Liver (tissue), 9 donors: ENCODE data around the gene PPP2R2B. TPM values are rescaled to one million over a fixed set of nuclear protein-coding genes. Genes with fewer than 3 reads are reported as not detected.

Experiments used
- DNase-seq: peaks from one replicate; pipeline ENCODE4 v3.0.0-alpha.2; 2017; ENCODE audit warnings: low spot score
- H3K27ac ChIP-seq, 2 donors: one replicate each; pipeline ENCODE4 v1.7.0; 2013; ENCODE audit warnings: inconsistent platforms in 2 of 2, low read length in 2 of 2, control low read depth in 1 of 2, low read depth in 1 of 2, mild to moderate bottlenecking in 1 of 2
- H3K27me3 ChIP-seq, 4 donors: one replicate each; pipeline versions ENCODE4 v1.6.1 to v1.7.0; 2013; ENCODE audit warnings: low read length in 3 of 4, inconsistent platforms in 1 of 4, mild to moderate bottlenecking in 1 of 4, moderate library complexity in 1 of 4; ENCODE audit not compliant: control insufficient read depth in 4 of 4, insufficient read depth in 4 of 4
- H3K36me3 ChIP-seq, 4 donors: one replicate each; pipeline versions ENCODE4 v1.6.1 to v1.7.0; 2013; ENCODE audit warnings: low read length in 3 of 4, mild to moderate bottlenecking in 3 of 4, low read depth in 1 of 4, moderate library complexity in 1 of 4; ENCODE audit not compliant: control insufficient read depth in 4 of 4, insufficient read depth in 3 of 4
- H3K4me1 ChIP-seq, 4 donors: one replicate each; pipeline versions ENCODE4 v1.6.1 to v1.7.0; 2013; ENCODE audit warnings: low read length in 3 of 4, mild to moderate bottlenecking in 3 of 4, moderate library complexity in 1 of 4; ENCODE audit not compliant: control insufficient read depth in 4 of 4, insufficient read depth in 4 of 4
- H3K4me3 ChIP-seq, 3 donors: one replicate each; pipeline versions ENCODE4 v1.6.1 to v1.7.0; 2013; ENCODE audit warnings: low read length in 3 of 3, control low read depth in 1 of 3, low read depth in 1 of 3, mild to moderate bottlenecking in 1 of 3
- H3K9ac ChIP-seq, 2 donors: one replicate each; pipeline ENCODE4 v1.7.0; 2013; ENCODE audit warnings: low read length in 2 of 2, mild to moderate bottlenecking in 2 of 2, moderate library complexity in 2 of 2, control low read depth in 1 of 2, low read depth in 1 of 2
- H3K9me3 ChIP-seq, 4 donors: one replicate each; pipeline versions ENCODE4 v1.6.1 to v1.7.0; 2013; ENCODE audit warnings: low read length in 3 of 4; ENCODE audit not compliant: control insufficient read depth in 4 of 4
- EGR1 ChIP-seq, 2 donors: IDR thresholded peaks; 2 replicates each; pipeline ENCODE4 v1.6.1; 2016 to 2018; ENCODE audit warnings: antibody characterized with exemption in 2 of 2, low read depth in 2 of 2
- FOXA1 ChIP-seq: IDR thresholded peaks from 2 replicates; pipeline ENCODE4 v1.6.1; 2016; ENCODE audit warnings: antibody characterized with exemption
- FOXA2 ChIP-seq: IDR thresholded peaks from 2 replicates; pipeline ENCODE4 v1.6.1; 2016; ENCODE audit warnings: antibody characterized with exemption
- GABPA ChIP-seq, 2 donors: IDR thresholded peaks in 1 of 2; conservative IDR thresholded peaks in 1 of 2; 2 replicates each; pipeline ENCODE4 v1.6.1; 2016; ENCODE audit warnings: antibody characterized with exemption in 2 of 2, mild to moderate bottlenecking in 1 of 2, moderate library complexity in 1 of 2
- HNF4A ChIP-seq, 2 donors: conservative IDR thresholded peaks; 2 replicates each; pipeline ENCODE4 v1.6.1; 2016; ENCODE audit warnings: antibody characterized with exemption in 2 of 2, mild to moderate bottlenecking in 2 of 2
- HNF4G ChIP-seq: IDR thresholded peaks from 2 replicates; pipeline ENCODE4 v1.6.1; 2016; ENCODE audit warnings: antibody characterized with exemption
- JUND ChIP-seq, 2 donors: IDR thresholded peaks; 2 replicates each; pipeline ENCODE4 v1.6.1; 2016; ENCODE audit warnings: antibody characterized with exemption in 2 of 2
- NR2F2 ChIP-seq: IDR thresholded peaks from 2 replicates; pipeline ENCODE4 v1.6.1; 2016; ENCODE audit warnings: antibody characterized with exemption
- RAD21 ChIP-seq, 2 donors: IDR thresholded peaks; 2 replicates each; pipeline ENCODE4 v1.6.1; 2016; ENCODE audit warnings: antibody characterized with exemption in 2 of 2, mild to moderate bottlenecking in 2 of 2
- RXRA ChIP-seq, 2 donors: IDR thresholded peaks; 2 replicates each; pipeline ENCODE4 v1.6.1; 2017 to 2018; ENCODE audit warnings: antibody characterized with exemption in 2 of 2, mild to moderate bottlenecking in 1 of 2
- SP1 ChIP-seq: IDR thresholded peaks from 2 replicates; pipeline ENCODE4 v1.6.1; 2018; ENCODE audit warnings: antibody characterized with exemption, mild to moderate bottlenecking
- TAF1 ChIP-seq: conservative IDR thresholded peaks from 2 replicates; pipeline ENCODE4 v1.6.1; 2016; ENCODE audit warnings: antibody characterized with exemption, mild to moderate bottlenecking
- YY1 ChIP-seq: IDR thresholded peaks from 2 replicates; pipeline ENCODE4 v1.6.1; 2016; ENCODE audit warnings: antibody characterized with exemption, mild to moderate bottlenecking
- WGBS: extraction: QIAGEN DNeasy Blood & Tissue Kit; methylation state at CpG from one replicate; pipeline ENCODE4 v1.1.7; 2013; 5-methylcytosine and 5-hydroxymethylcytosine counted together
- polyA plus RNA-seq, 2 donors: library from polyadenylated mRNA; stranded (reverse) in 1 of 2; unstranded in 1 of 2; fragments of 200-250 nt in 1 of 2; fragments of >200 nt in 1 of 2; fragmentation: Nextera tagmentation in 1 of 2; extraction: Ambion mirVana in 1 of 2; gene quantifications; one replicate each; pipeline versions ENCODE4 v1.2.1 to v1.2.3, GENCODE V29; 2013 to 2015
- total RNA-seq, 2 donors: library from RNA; depleted of rRNA; stranded (reverse); fragments of >200 nt; gene quantifications; one replicate each; pipeline ENCODE4 v1.2.3, GENCODE V29; 2014
- TF ChIP-seq, protein P1 (sequence below): IDR thresholded peaks from 2 replicates; pipeline ENCODE4 v1.6.1; 2016; ENCODE audit warnings: antibody characterized with exemption
- TF ChIP-seq, protein P2 (sequence below): IDR thresholded peaks from 2 replicates; pipeline ENCODE4 v1.6.1; 2016; ENCODE audit warnings: antibody characterized with exemption, mild to moderate bottlenecking
- TF ChIP-seq, protein P3 (sequence below): IDR thresholded peaks from 2 replicates; pipeline ENCODE4 v1.6.1; 2016; ENCODE audit warnings: antibody characterized with exemption
- donor health status: healthy.
- donor health status: healthy.
- donor health status: healthy.
- donor health status: healthy.
- donor health status: healthy.

Gene PPP2R2B
- total and polyA plus RNA-seq, 4 donors, result 0.15 to 6.3 (median 0.40) TPM

DNA sequence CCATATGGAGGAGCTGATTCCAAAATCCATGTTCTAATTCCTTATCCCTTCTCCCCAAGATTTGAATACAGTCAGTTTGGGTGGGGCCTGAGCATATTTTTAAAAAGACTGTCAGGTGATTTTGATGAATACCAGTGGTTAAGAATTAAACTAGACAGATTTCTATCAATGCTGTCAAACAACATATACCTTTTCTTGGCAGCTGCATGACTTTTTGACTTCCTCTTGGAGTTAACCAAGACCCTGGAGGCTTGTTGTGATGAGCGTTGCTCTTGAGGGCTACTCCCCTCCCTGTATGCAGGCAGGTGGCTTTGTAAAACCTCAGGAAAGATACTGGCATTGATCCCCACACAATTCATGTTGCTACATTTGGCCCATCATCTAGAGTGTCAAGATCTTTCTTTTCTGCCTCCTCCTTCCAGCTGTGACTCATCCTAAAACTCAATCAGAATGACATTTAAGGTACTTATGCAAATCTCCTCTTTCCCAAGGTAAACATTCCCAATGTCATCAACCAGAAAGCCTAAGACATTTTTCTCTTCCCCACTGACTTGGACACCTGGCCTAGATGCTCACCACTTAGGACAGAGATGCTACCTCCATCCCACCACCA lies 61.7 kb downstream of the PPP2R2B start:
- no peak for TF ChIP-seq FOXA1
- no peak for TF ChIP-seq HNF4G
- no peak for TF ChIP-seq FOXA2
- TF ChIP-seq, protein P1, sequence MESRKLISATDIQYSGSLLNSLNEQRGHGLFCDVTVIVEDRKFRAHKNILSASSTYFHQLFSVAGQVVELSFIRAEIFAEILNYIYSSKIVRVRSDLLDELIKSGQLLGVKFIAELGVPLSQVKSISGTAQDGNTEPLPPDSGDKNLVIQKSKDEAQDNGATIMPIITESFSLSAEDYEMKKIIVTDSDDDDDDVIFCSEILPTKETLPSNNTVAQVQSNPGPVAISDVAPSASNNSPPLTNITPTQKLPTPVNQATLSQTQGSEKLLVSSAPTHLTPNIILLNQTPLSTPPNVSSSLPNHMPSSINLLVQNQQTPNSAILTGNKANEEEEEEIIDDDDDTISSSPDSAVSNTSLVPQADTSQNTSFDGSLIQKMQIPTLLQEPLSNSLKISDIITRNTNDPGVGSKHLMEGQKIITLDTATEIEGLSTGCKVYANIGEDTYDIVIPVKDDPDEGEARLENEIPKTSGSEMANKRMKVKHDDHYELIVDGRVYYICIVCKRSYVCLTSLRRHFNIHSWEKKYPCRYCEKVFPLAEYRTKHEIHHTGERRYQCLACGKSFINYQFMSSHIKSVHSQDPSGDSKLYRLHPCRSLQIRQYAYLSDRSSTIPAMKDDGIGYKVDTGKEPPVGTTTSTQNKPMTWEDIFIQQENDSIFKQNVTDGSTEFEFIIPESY, result no peak
- no peak for TF ChIP-seq SP1
- TF ChIP-seq TAF1, result no peak
- WGBS, result 71% methylated on average over 1 of the region's 1 CpG
- Histone ChIP-seq H3K4me3 (no peak overlapping the region), H3K4me1 (no peaks in the 10 kb centered on the region), H3K27ac (no peak overlapping the region), H3K36me3 (no peaks in the 10 kb centered on the region), H3K9ac (no peak overlapping the region), H3K27me3 (no peaks in the 10 kb centered on the region), H3K9me3 (no peaks in the 10 kb centered on the region)
- DNase-seq, result no peak

DNA sequence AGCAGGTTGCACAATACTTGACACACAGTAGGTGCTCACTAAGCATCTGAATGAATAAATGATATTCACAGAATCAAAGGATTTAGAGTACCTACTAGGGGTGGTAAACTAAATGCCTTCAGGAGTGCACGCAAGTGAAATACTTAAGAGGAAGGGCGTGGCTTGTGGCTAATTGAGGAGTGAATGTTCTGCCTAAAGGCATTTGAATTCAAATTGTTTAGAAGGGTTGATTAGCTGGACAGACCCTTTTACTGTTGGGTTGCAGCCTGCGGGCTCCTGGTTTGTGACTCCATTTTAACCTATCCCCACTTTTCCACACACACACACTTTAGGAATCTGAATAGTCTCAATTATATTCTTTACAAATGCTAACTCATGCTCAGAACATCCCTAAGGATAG lies 63.1 kb downstream of the PPP2R2B start:
- TF ChIP-seq EGR1 (IDR thresholded peaks at IDR 0.05; ENCODE audit: low read depth in 2 of 2) (no peak), SP1 (no peak), HNF4A (conservative IDR thresholded peaks at IDR 0.05) (no peak), RAD21 (IDR thresholded peaks at IDR 0.05) (no peak), RXRA (IDR thresholded peaks at IDR 0.05) (no peak)
- TF ChIP-seq, protein P2, sequence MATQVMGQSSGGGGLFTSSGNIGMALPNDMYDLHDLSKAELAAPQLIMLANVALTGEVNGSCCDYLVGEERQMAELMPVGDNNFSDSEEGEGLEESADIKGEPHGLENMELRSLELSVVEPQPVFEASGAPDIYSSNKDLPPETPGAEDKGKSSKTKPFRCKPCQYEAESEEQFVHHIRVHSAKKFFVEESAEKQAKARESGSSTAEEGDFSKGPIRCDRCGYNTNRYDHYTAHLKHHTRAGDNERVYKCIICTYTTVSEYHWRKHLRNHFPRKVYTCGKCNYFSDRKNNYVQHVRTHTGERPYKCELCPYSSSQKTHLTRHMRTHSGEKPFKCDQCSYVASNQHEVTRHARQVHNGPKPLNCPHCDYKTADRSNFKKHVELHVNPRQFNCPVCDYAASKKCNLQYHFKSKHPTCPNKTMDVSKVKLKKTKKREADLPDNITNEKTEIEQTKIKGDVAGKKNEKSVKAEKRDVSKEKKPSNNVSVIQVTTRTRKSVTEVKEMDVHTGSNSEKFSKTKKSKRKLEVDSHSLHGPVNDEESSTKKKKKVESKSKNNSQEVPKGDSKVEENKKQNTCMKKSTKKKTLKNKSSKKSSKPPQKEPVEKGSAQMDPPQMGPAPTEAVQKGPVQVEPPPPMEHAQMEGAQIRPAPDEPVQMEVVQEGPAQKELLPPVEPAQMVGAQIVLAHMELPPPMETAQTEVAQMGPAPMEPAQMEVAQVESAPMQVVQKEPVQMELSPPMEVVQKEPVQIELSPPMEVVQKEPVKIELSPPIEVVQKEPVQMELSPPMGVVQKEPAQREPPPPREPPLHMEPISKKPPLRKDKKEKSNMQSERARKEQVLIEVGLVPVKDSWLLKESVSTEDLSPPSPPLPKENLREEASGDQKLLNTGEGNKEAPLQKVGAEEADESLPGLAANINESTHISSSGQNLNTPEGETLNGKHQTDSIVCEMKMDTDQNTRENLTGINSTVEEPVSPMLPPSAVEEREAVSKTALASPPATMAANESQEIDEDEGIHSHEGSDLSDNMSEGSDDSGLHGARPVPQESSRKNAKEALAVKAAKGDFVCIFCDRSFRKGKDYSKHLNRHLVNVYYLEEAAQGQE, result no peak
- H3K4me3 ChIP-seq, result no peak overlapping the region
- no peak overlapping the region for H3K27ac ChIP-seq
- H3K9me3 ChIP-seq, result no peaks in the 10 kb centered on the region
- H3K27me3 ChIP-seq, result no peaks in the 10 kb centered on the region
- H3K4me1 ChIP-seq, result no peaks in the 10 kb centered on the region
- DNase-seq, result no peak
- H3K9ac ChIP-seq, result no peak overlapping the region
- no peaks in the 10 kb centered on the region for H3K36me3 ChIP-seq
- WGBS, result 88% methylated on average over 3 of the region's 3 CpGs

DNA sequence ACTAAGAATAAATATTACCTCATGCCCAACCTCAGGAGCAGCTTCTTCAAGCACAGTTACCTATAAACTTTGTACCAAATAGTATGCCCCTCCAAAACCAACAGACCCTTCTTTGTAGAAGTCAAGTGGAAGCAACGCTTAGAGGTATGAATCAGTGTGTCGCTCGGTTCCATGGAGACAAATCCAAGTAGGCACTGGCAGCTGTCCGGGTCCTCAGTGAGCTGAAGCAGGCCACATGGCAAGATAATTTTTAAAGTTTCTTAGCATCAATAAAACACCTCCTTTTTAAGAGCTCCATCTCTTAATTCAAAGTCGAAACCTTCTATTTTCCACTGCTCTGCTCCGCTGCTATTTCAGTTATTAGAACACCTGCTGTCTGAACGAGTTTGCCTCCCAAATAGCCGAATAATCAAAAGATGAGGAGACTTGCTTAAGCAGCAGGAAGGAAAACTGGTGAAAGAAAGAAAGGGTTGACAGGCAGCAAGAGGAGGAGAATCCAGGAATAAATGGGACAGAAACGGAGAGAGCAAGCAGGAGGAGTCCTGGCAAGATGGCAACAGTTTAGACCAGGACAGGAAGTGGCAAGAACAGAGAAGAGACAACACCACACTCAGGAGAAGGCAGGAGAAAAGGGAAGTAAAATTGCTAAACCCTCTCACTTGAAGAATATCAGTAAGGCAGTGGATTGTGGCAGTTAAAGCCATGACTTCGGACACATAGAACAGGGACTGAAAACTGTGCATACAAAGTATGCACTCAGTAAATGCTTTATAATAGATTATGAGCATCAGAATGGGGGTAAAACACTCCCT lies 65.0 kb downstream of the PPP2R2B start:
- WGBS, result 86% methylated on average over 10 of the region's 10 CpGs
- Histone ChIP-seq H3K9ac (no peak overlapping the region), H3K27me3 (no peaks in the 10 kb centered on the region), H3K36me3 (no peaks in the 10 kb centered on the region), H3K4me3 (no peak overlapping the region), H3K4me1 (no peaks in the 10 kb centered on the region), H3K27ac (no peak overlapping the region), H3K9me3 (no peaks in the 10 kb centered on the region)
- DNase-seq, result no peak
- no peak for TF ChIP-seq FOXA1
- no peak for TF ChIP-seq SP1
- no peak for TF ChIP-seq NR2F2
- TF ChIP-seq HNF4G, result no peak
- TF ChIP-seq, protein P2, result no peak
- TF ChIP-seq YY1, result no peak
- TF ChIP-seq JUND (IDR thresholded peaks at IDR 0.05), result no peak
- TF ChIP-seq GABPA (IDR thresholded peaks at IDR 0.05 in 1 of 2, conservative IDR thresholded peaks at IDR 0.05 in 1 of 2), result no peak
- TF ChIP-seq, protein P3, sequence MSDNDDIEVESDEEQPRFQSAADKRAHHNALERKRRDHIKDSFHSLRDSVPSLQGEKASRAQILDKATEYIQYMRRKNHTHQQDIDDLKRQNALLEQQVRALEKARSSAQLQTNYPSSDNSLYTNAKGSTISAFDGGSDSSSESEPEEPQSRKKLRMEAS, result no peak
